22Rv1 (cell line): ENCODE measurements around the gene TMEM72.

Experiments
- ZFX ChIP-seq: fragments of 450-650 bp; IDR thresholded peaks from 2 replicates; pipeline ENCODE4 v1.6.1; 2017; ENCODE audit warnings: antibody characterized with exemption, borderline replicate concordance
- TF ChIP-seq, protein P1 (sequence below): fragments of 450-650 bp; IDR thresholded peaks from 2 replicates; pipeline ENCODE4 v1.5.1; 2017; ENCODE audit warnings: mild to moderate bottlenecking

DNA sequence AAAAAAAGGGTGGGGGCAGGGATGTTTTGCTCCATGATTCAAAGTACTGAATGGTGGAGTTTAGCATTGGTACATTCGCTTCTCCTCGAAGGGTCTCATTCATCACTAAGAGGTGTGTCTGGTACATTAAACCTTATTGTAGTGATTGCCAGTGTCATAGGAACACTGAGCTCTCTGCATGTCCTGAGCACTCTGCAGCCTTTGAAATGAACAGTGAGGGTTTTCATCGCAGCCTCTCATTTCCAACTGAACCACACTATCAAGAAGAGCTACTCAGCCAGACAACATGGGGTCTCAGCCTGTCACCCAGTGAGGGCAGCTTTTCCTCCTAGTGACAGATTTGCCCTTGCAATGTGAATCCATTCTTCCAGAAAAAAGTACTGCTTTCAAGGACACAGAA, 75.0 kb downstream of the TMEM72 start:
- TF ChIP-seq, protein P1, sequence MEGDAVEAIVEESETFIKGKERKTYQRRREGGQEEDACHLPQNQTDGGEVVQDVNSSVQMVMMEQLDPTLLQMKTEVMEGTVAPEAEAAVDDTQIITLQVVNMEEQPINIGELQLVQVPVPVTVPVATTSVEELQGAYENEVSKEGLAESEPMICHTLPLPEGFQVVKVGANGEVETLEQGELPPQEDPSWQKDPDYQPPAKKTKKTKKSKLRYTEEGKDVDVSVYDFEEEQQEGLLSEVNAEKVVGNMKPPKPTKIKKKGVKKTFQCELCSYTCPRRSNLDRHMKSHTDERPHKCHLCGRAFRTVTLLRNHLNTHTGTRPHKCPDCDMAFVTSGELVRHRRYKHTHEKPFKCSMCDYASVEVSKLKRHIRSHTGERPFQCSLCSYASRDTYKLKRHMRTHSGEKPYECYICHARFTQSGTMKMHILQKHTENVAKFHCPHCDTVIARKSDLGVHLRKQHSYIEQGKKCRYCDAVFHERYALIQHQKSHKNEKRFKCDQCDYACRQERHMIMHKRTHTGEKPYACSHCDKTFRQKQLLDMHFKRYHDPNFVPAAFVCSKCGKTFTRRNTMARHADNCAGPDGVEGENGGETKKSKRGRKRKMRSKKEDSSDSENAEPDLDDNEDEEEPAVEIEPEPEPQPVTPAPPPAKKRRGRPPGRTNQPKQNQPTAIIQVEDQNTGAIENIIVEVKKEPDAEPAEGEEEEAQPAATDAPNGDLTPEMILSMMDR, result no peak
- no peak for TF ChIP-seq ZFX
